Panc1 (cell line): ENCODE measurements around the gene PLCL1. TPM values are rescaled to one million over a fixed set of nuclear protein-coding genes. Genes with fewer than 3 reads are reported as not detected.

ENCODE experiments used
- ATAC-seq: fragments of 200-7000 bp; cut with Tn5 transposase; 2 replicates; pipeline ENCODE4 v1.9.1; 2020; ENCODE audit warnings: mild to moderate bottlenecking, moderate library complexity
- BruUV-seq: library from RNA; stranded (reverse); fragments of 400-500 nt; replicated peaks from 2 replicates; lab custom pipeline; 2021; lab: Mats Ljungman, UMichigan
- CTCF ChIA-PET: fragments of 300-600 bp; sonication (Branson Sonifier 250); formaldehyde crosslinking; loops from one replicate; lab custom pipeline; 2022; ENCODE audit warnings: antibody characterized with exemption; lab: Charles Lee
- POLR2A ChIA-PET: fragments of 300-600 bp; sonication (Branson Sonifier 250); formaldehyde crosslinking; loops from one replicate; lab custom pipeline; 2022; ENCODE audit warnings: antibody characterized with exemption; lab: Charles Lee
- DNase-seq: peaks from one replicate; pipeline ENCODE4 v3.0.0-alpha.2; 2010; ENCODE audit warnings: low read depth, low spot score
- H3K27ac ChIP-seq: 2 replicates; pipeline ENCODE4 v1.5.1; 2011; ENCODE audit warnings: mild to moderate bottlenecking, low read length, inconsistent platforms
- H3K27me3 ChIP-seq: fragments of 200-500 bp; sonication (Bioruptor generic); 2 replicates; pipeline ENCODE4 v1.6.0; 2014; ENCODE audit warnings: low read length, inconsistent platforms; ENCODE audit not compliant: control insufficient read depth, insufficient read depth
- H3K36me3 ChIP-seq: fragments of 200-500 bp; sonication (Bioruptor generic); 2 replicates; pipeline ENCODE4 v1.5.1; 2014; ENCODE audit warnings: inconsistent platforms, mild to moderate bottlenecking, low read length, moderate library complexity; ENCODE audit not compliant: control insufficient read depth, insufficient read depth
- H3K4me1 ChIP-seq: 2 replicates; pipeline ENCODE4 v1.5.1; 2011; ENCODE audit warnings: inconsistent platforms, mild to moderate bottlenecking, low read length, moderate library complexity; ENCODE audit not compliant: control insufficient read depth, insufficient read depth
- H3K4me3 ChIP-seq, 2 experiments: 2 replicates each; pipeline ENCODE4 v1.5.1; 2011 to 2012; ENCODE audit warnings: low read depth in 2 of 2, low read length in 2 of 2, mild to moderate bottlenecking in 2 of 2, inconsistent platforms in 1 of 2, moderate library complexity in 1 of 2
- H3K9me3 ChIP-seq: fragments of 200-500 bp; sonication (Bioruptor generic); 2 replicates; pipeline ENCODE4 v1.5.1; 2014; ENCODE audit warnings: low read depth, mild to moderate bottlenecking, inconsistent platforms, low read length, moderate library complexity; ENCODE audit not compliant: control insufficient read depth, insufficient read depth
- POLR2AphosphoS5 ChIP-seq: IDR thresholded peaks from 2 replicates; pipeline ENCODE4 v1.6.1; 2012; ENCODE audit warnings: mild to moderate bottlenecking, low read depth, low read length, moderate library complexity
- SIN3A ChIP-seq: IDR thresholded peaks from 2 replicates; pipeline ENCODE4 v1.6.1; 2012; ENCODE audit warnings: low read depth, mild to moderate bottlenecking, low read length, moderate library complexity, borderline replicate concordance; ENCODE audit not compliant: insufficient read depth
- TCF7L2 ChIP-seq: IDR thresholded peaks from 2 replicates; pipeline ENCODE4 v1.6.1; 2011; ENCODE audit warnings: mild to moderate bottlenecking, low read depth, low read length, inconsistent platforms
- in situ Hi-C: cut with HindIII; loops from 2 replicates; pipeline ENCODE4 v1.10.0; 2016; ENCODE audit warnings: low sequenced_read_pairs, low pct_unique_long_range_greater_than_20kb
- intact Hi-C: fragments of 100-400 bp; cut with micrococcal nuclease; formaldehyde crosslinking; loops from one replicate; pipeline ENCODE4 v1.10.0; 2022; ENCODE audit not compliant: unreplicated experiment
- total RNA-seq: library from RNA; stranded (reverse); gene quantifications from one replicate; pipeline ENCODE4 v1.2.1, GENCODE V29; 2021; ENCODE audit not compliant: unreplicated experiment
- TF ChIP-seq, protein P1 (sequence below), 2 experiments: IDR thresholded peaks; 2 replicates each; pipeline ENCODE4 v1.6.1; 2011 to 2012; ENCODE audit warnings: low read depth in 2 of 2, control low read depth in 1 of 2, low read length in 1 of 2, mild to moderate bottlenecking in 1 of 2, moderate library complexity in 1 of 2; ENCODE audit not compliant: insufficient read depth in 1 of 2
- TF ChIP-seq, protein P2 (sequence below): fragments of 450-650 bp; IDR thresholded peaks from 2 replicates; pipeline ENCODE4 v1.5.1; 2017; ENCODE audit warnings: mild to moderate bottlenecking

The PLCL1 gene
- total RNA-seq, 1 experiment from 2014 or later = not detected

GRCh38 chr2:197759625-197760292, 44.6 kb upstream of the PLCL1 start:
- in situ Hi-C loops = no loop called here
- no peak; the same call in 1 of the 2 replicates for ATAC-seq

GRCh38 chr2:197760293-197760657, 44.1 kb upstream of the PLCL1 start:
- ATAC-seq = no peak

More at GRCh38 chr2:197759625-197760292, 44.6 kb upstream of the PLCL1 start:
- ChIA-PET CTCF (no interaction called here), POLR2A (no interaction called here)
- Histone ChIP-seq H3K27ac (no peak overlapping the region), H3K27me3 (no peaks in the 10 kb centered on the region), H3K36me3 (no peaks in the 10 kb centered on the region), H3K9me3 (no peaks in the 10 kb centered on the region), H3K4me1 (no peaks in the 10 kb centered on the region), H3K4me3 (no peak overlapping the region)
- TF ChIP-seq, protein P1, sequence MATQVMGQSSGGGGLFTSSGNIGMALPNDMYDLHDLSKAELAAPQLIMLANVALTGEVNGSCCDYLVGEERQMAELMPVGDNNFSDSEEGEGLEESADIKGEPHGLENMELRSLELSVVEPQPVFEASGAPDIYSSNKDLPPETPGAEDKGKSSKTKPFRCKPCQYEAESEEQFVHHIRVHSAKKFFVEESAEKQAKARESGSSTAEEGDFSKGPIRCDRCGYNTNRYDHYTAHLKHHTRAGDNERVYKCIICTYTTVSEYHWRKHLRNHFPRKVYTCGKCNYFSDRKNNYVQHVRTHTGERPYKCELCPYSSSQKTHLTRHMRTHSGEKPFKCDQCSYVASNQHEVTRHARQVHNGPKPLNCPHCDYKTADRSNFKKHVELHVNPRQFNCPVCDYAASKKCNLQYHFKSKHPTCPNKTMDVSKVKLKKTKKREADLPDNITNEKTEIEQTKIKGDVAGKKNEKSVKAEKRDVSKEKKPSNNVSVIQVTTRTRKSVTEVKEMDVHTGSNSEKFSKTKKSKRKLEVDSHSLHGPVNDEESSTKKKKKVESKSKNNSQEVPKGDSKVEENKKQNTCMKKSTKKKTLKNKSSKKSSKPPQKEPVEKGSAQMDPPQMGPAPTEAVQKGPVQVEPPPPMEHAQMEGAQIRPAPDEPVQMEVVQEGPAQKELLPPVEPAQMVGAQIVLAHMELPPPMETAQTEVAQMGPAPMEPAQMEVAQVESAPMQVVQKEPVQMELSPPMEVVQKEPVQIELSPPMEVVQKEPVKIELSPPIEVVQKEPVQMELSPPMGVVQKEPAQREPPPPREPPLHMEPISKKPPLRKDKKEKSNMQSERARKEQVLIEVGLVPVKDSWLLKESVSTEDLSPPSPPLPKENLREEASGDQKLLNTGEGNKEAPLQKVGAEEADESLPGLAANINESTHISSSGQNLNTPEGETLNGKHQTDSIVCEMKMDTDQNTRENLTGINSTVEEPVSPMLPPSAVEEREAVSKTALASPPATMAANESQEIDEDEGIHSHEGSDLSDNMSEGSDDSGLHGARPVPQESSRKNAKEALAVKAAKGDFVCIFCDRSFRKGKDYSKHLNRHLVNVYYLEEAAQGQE (IDR thresholded peaks at IDR 0.05; ENCODE audit: insufficient read depth in 1 of 2, low read depth in 2 of 2, low read length in 1 of 2) = no peak
- TF ChIP-seq POLR2AphosphoS5 (no peak), SIN3A (no peak), TCF7L2 (no peak)
- TF ChIP-seq, protein P2, sequence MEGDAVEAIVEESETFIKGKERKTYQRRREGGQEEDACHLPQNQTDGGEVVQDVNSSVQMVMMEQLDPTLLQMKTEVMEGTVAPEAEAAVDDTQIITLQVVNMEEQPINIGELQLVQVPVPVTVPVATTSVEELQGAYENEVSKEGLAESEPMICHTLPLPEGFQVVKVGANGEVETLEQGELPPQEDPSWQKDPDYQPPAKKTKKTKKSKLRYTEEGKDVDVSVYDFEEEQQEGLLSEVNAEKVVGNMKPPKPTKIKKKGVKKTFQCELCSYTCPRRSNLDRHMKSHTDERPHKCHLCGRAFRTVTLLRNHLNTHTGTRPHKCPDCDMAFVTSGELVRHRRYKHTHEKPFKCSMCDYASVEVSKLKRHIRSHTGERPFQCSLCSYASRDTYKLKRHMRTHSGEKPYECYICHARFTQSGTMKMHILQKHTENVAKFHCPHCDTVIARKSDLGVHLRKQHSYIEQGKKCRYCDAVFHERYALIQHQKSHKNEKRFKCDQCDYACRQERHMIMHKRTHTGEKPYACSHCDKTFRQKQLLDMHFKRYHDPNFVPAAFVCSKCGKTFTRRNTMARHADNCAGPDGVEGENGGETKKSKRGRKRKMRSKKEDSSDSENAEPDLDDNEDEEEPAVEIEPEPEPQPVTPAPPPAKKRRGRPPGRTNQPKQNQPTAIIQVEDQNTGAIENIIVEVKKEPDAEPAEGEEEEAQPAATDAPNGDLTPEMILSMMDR = no peak
- no TSS peak for BruUV-seq
- intact Hi-C loops = no loop called here
- DNase-seq = no peak

More at GRCh38 chr2:197760293-197760657, 44.1 kb upstream of the PLCL1 start:
- intact Hi-C loops (no loop called here), in situ Hi-C loops (no loop called here)
- POLR2A ChIA-PET = no interaction called here
- TF ChIP-seq, protein P2 = no peak
- TF ChIP-seq SIN3A (no peak), POLR2AphosphoS5 (no peak), TCF7L2 (no peak)
- TF ChIP-seq, protein P1 (IDR thresholded peaks at IDR 0.05; ENCODE audit: insufficient read depth in 1 of 2, low read depth in 2 of 2, low read length in 1 of 2) = no peak
- no peak for DNase-seq
- Histone ChIP-seq H3K36me3 (no peaks in the 10 kb centered on the region), H3K9me3 (no peaks in the 10 kb centered on the region), H3K27me3 (no peaks in the 10 kb centered on the region), H3K4me1 (no peaks in the 10 kb centered on the region), H3K4me3 (no peak overlapping the region), H3K27ac (no peak overlapping the region)
- CTCF ChIA-PET = no interaction called here
- no TSS peak for BruUV-seq
